Measurements from ENCODE around the gene SPTBN1. TPM values are rescaled to one million over a fixed set of nuclear protein-coding genes. Genes with fewer than 3 reads are reported as not detected.

SPTBN1 gene
- total and polyA plus RNA-seq, 2 of the 13 experiments (the other 11 are each of a cell fraction or from before 2014, with no cell fraction given) = 123 to 299 TPM

- TF ChIP-seq NFKB2 (CRISPR knock-in tag; IDR thresholded peaks at IDR 0.05; ENCODE audit: borderline replicate concordance) = no peak
- 0 out of 2 replicates have a peak, but pooled peaks have one; percentile 22 for TF ChIP-seq HNF4G (IDR thresholded peaks at IDR 0.05; ENCODE audit: borderline replicate concordance, low read depth, low read length)
- TF ChIP-seq HNF4G (CRISPR knock-in tag; IDR thresholded peaks at IDR 0.05; ENCODE audit: borderline replicate concordance, low read depth) = no peak
- no peak for TF ChIP-seq FOXO1 (CRISPR knock-in tag; IDR thresholded peaks at IDR 0.05)
- TF ChIP-seq REST (IDR thresholded peaks at IDR 0.05; ENCODE audit: borderline replicate concordance in 1 of 2, low read depth in 1 of 2, low read length in 2 of 2) = no peak
- TF ChIP-seq HNF4A (CRISPR knock-in tag; IDR thresholded peaks at IDR 0.05) = peak; percentile 54
- TF ChIP-seq BRF2 (CRISPR knock-in tag; IDR thresholded peaks at IDR 0.05) = no peak
- TF ChIP-seq PLSCR1 (CRISPR knock-in tag; IDR thresholded peaks at IDR 0.05; ENCODE audit: borderline replicate concordance) = no peak
- TF ChIP-seq KLF11 (CRISPR knock-in tag; IDR thresholded peaks at IDR 0.05) = no peak
- TF ChIP-seq ZBTB10 (CRISPR knock-in tag; IDR thresholded peaks at IDR 0.05; ENCODE audit: borderline replicate concordance) = no peak
- no peak for TF ChIP-seq MTERF4 (CRISPR knock-in tag; IDR thresholded peaks at IDR 0.05)
- TF ChIP-seq ZSCAN30 (CRISPR knock-in tag; IDR thresholded peaks at IDR 0.05) = no peak
- TF ChIP-seq ONECUT2 (CRISPR knock-in tag; IDR thresholded peaks at IDR 0.05) = no peak
- TF ChIP-seq ZHX1 (CRISPR knock-in tag; IDR thresholded peaks at IDR 0.05; ENCODE audit: low read depth) = 0 out of 2 replicates have a peak, but pooled peaks have one; percentile 65
These were observed 224.4 kb downstream of the SPTBN1 start (continued) for GRCh38 chr2:54680397-54681041.
